NCI-H2081 (cell line): ENCODE measurements around the gene EVL.
"Not testable (repeated sequence)": the region's sequence is repeated elsewhere in the genome, so short reads cannot be mapped to it uniquely, and the experiment has no call there.

Source experiments
- DNase-seq, 2 experiments: peaks; one replicate each; lab custom pipeline; 2025; lab: John Stamatoyannopoulos, UW

EVL gene

DNA sequence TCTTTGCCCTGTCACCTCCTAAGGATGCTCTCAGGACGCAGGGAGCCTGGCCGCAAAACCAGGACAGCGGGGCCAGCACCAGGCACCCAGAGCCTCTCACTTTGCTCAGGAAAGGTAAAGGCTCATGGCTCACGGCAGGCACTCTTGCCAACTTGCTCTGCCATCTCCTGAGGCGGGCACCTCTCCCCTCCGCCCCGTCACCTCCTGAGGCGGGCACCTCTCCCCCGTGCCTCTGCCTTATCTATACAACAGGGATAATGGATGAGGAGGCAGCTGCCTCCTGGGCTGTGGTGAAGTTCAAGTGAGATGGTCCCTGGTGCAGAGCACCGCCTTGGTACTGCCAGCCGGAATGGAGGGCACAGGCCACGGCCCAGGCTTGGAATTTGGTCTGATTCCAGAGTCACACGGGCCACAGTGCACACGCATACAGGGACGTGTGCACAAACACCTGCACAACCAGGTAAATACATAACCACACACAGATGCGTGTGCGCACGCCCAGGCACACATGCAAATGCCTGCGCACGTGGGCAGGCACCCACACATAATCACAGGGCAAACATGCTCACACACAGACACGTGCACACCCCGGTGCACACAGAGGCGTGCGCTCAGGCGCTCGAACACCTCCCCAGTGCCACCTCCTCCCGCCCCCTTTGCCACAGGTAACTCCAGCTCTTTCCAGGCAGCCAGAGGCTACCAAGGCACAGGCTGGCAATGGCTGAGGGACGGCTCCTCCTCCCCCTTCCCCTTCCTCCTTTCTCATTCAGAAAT is 82.7 kb downstream of the EVL start:
- no peak for DNase-seq

GRCh38 chr14:100148837-100149731 is 83.9 kb downstream of the EVL start:
- no peak for DNase-seq

DNA sequence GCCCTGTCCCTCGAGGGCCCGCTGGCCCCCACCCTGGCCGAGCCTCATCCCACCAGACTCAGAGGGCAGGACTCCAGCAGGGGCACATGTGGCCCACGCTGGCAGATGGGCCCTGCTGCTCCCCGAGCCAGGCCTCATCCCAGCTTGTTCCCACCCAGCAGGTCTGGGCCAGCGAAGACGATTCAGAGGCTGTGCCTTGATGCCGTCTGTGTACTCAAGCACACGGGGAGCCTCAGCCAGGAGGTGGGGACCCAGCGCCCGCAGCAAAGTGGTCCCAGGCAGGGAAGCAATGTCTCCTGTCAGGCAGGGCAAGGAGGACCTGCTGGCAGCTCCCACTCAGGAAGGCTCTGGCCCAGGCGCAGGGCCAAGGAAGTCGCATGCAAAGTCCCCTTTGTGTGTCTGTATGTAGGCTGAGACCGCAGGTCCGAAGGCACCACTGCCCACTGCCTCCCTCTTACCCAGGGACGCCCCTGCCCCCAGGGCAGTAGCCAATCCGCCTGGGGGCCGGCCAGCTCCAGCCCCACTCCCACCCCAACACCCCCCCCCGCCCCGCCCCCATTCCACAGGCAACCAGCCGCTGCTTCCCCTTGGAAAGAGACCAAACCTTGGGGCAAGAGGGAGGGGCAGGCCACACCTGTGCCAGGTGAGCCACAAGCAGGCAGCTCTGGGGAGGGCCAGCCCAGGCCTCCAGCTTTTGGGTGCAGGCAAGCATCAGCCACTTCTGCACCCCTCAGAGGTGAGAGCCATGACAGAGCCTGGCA is 84.8 kb downstream of the EVL start:
- peak in 1 of 2 experiments; percentile 45 for DNase-seq

GRCh38 chr14:100150932-100151587 is 85.8 kb downstream of the EVL start:
- no peak for DNase-seq

DNA sequence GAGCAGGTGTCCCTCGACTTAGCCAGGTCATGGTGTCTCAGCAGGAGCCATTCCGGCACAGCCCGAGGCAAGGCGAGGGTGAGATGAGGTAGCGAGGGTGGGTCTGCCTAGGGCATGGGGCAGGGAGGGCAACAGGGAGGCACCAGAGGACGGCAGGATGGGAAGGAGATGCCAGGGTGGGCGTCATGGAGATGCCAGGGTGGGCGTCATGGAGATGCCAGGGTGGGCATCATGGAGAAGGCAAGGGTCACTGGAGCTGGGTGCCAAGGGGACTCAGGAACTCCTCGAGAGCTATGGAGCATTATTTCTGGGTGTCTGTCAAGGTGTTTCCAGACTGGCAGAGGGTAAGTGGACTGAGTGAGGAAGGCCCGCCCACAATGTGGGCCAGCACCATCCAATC is 86.9 kb downstream of the EVL start:
- no peak for DNase-seq

DNA sequence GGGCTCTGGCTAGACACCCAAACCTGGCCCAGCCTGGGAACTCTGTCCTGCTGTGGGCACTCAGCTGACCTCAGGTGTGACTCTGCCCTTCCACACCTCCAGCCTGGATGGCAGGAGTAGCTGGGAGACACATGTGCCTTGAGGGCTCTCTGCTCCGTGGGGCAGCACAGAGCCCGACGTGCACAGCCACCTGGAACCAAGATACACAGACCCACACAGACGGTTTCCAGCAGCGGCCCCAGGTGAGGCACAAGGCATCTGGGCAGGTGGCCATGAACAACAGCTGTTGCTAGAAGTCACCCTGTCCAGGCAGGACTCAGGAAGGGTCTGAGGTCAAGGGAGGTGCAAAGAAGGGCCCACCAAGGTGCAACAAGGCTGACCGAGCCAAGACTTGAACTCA is 88.3 kb downstream of the EVL start:
- DNase-seq, result no peak

DNA sequence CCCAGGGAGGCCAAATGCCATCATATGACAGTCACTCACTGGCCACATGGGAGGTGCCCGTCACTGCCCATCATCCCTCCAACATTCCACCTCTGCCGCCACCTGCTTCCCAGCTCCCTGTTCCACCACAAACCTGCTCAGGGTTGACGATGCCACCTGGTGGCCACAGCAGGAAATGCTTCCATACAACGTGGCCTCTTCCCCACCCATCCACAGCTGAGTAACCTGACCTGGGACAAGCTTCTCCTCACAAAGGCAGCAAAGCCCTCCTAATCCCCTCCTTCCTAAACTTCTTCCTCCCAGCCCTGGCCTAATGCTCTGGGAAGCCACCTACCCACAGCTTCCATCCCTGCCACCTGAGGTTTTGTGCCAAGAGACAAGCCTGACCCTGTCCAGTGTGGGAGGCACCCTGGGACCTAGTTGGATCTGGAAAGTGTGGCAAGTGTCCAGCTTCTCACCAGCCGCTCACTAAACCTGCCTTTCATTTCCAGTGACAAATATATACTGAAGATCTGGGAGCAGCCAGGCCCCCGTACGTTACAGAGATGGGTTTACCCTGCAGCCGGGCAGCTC is 89.9 kb downstream of the EVL start:
- peak in 1 of 2 experiments; percentile 28 for DNase-seq

- DNase-seq, result peak in 1 of 2 experiments; percentile 62
These were observed 90.8 kb downstream of the EVL start for GRCh38 chr14:100155756-100156616.

GRCh38 chr14:100156776-100157175 is 91.6 kb downstream of the EVL start:
- no peak for DNase-seq

DNA sequence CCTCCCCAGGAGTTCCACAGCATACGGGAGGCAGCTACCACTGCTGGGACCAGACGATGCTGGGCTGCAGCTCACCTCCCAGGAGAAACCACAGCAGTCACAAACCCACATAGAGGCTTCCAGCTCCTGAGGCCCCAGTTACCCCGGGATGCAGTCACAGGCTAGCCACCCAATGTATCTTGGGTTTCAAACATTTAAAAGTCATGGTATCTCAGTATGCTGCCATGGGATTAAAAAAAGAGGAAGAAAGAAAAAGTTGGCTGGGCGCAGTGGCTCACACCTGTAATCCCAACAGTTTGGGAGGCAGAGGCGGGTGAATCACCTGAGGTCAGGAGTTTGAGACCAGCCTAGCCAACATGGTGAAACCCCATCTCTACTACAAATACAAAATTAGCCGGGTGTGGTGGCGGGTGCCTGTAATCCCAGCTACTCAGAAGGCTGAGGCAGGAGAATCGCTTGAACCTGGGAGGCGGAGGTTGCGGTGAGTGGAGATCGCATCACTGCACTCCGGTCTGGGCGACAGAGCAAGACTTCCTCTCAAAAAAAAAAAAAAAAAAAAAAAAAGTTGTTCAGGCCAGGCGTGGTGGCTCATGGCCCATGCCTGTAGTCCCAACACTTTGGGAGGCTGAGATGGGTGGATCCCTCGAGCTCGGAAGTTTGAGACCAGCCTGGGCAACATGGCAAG is 92.5 kb downstream of the EVL start:
- not testable (repeated sequence) for DNase-seq

DNA sequence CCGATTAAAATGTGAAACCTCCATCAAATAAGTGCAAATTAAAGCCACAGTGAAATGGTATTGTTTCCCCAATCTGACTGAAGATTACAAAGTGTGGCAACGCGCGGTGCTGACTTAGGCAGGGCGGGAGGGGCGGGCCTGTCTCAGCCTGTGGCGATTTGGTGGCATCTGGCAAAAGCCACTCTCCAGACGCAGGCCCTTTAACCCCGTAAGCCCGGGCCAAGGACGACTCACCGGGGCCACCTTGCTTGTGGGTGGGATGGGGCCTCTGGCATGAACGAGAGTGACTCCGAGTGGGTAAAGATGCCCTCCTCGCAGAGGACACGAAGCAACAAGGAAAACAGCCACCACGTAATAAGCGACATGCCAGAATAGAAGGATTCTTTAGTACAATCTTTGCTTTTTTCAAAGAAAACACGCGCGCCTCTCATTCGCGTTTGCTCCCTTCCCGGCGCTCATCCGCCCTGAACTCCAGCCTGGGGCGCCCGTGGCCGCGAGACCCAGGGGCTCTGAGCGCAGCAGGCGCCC is 93.4 kb downstream of the EVL start:
- DNase-seq, result no peak

- DNase-seq, result peak; percentile 61 to 71
These were observed 94.1 kb downstream of the EVL start, which contains the start of gene DEGS2 for GRCh38 chr14:100159094-100159864. Gene DEGS2, minus strand, starts transcription at chr14:100159645. Its CDS starts 58 bp downstream, at chr14:100159587.

GRCh38 chr14:100159865-100160533 is 94.8 kb downstream of the EVL start:
- DNase-seq, result no peak

DNA sequence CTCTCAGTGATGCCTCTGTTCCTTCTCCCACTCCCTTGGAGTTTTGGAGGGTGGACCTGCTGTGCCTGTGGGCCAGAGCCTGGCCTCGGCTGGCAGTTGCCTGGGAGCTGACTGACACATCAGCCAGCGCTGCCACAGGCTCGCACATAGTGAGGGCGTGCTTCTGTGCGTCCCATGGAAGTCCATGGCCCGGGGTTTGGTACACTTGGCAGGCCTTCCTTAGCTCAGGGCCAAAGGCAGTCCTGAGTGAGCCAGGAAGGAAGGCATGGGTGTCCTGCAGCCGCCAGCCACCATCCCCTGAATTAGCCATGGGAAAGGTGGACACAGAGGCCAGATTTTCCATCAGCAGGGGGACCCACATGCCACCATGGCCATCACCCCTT is 95.3 kb downstream of the EVL start:
- DNase-seq, result no peak

- no peak for DNase-seq
These were observed 100.2 kb downstream of the EVL start for GRCh38 chr14:100165376-100165775.

DNA sequence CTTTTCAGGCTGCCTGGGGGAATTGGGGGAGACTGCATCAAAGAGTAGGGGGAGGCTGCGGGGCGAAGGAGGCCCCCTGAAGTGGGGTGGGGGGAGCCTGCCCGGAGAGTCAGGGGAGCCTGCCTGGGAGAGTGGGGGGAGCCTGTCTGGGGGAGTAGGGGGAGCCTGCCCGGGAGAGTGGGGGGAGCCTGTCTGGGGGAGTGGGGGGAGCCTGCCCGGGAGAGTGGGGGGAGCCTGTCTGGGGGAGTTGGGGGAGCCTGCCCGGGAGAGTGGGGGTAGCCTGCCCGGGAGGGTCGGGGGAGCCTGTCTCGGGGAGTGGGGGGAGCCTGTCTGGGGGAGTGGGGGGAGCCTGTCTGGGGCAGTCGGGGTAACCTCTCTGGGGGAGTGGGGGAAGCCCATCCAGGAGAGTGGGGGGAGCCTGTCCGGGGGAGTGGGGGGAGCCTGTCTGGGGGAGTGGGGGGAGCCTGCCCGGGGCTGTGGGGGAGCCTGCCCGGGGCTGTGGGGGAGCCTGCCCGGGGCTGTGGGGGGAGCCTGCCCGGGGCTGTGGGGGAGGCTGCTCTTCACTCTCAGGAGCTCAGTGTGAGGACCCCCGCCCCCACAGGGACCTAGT is 100.7 kb downstream of the EVL start:
- no peak for DNase-seq

DNA sequence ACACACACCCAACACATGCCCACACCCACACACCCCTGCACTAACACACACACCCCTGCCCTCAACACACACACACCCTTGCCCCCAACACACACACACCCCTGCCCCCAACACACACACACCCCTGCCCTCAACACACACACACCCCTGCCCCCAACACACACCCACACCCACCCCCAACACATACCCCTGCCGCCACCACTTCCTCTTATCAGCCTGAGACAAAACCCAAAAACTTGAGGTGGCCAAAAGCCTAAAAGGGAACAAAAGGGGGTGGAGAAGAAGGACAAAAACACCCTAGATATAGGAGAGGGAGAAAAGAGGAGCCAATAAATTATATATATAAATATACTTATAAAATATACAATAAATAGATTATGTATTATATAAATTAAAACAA is 103.3 kb downstream of the EVL start:
- DNase-seq, result no peak

GRCh38 chr14:100170880-100171279 is 105.7 kb downstream of the EVL start:
- DNase-seq, result no peak
